ENCODE data around the gene SIAH2.

The SIAH2 gene

DNA sequence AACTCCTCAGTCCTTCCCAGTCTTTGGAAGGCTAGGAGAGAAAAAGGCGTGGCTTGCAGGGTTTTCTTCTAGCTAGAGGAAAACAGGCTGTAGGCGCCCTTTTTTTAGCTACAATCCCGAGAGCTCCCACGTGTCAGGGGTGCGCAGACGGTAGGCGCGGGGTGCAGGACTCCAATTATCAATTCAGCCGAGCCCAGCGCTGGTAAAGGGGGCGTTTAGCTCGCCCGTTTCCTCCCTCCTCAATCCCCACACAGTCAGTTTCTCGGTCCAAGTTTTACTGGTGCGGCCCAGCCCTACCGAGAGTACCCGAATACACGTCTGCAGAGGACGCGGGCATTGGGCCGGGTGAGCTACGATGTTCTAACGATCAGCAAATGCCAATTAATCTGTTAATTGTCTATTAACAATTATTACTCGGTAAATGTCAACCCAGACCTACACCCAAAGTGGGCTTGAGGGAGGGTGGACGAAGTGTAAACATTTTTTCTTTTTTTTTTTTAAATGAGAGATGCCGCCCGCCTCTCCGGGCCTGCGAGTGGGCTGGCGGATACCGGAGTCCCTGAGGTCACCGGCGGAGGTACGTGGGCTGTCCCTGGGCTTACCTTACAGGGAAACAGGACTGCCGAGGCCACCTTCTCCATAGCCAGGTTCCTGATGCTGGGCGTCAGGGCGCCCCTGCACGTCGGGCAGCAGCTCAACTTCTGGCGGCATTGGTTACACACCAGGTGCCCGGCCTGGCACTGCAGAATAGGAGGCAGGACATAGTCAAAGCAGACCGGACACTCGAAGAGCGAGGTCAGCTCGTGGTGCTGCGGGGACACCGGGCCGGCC, 923 bp downstream of the SIAH2 start:
- peaks cover 44 to 47% of the 10 kb centered on the region in 2 donors for H3K4me1 ChIP-seq (ENCODE audit: control insufficient read depth in 1 of 2, insufficient read depth in 2 of 2, low read length in 2 of 2)

DNA sequence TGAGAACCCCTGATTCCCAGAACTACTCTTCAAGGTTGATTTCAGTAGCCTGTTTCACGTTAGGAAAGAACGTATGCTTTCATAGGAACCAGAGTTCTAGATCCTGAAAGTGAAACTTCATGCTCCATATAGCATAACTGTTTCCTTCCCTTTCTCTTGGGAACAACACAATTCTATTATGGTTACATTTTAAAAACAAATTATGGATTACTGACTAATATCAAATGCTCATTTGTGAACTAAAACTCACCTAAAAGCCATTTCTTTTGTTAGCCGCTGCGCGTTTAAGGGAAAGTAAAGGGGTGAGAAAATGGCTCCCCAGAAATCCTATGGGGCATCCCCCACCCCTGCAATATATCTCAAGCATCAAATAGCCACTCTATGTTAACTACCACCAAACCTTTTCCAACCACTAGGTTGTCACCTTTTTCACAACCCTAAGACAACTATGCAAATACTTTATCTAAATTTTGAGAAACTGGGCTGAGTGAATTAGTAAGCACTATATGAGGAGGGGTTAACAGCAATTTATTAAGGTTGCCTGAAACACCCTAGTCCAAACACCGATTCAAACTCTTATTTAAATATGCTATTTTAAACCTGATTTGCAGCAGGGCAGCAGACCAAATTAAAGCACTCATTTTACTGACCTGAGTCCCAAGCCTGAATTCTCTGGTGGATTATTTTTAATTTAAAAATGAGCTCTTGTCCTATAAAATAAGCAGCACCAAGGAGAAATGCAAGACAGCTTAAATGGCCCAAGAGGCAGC, 2.4 kb downstream of the SIAH2 start:
- H3K9me3 ChIP-seq (ENCODE audit: control insufficient read depth in 1 of 2, low read length in 2 of 2): no peaks in the 10 kb centered on the region
- peak overlapping the region; percentile 91 to 92 for H3K9ac ChIP-seq (ENCODE audit: low read depth in 1 of 2, low read length in 2 of 2)
- H3K4me1 ChIP-seq (ENCODE audit: control insufficient read depth in 1 of 2, insufficient read depth in 2 of 2, low read length in 2 of 2): peaks cover 55 to 58% of the 10 kb centered on the region in 2 donors
- H3K36me3 ChIP-seq (ENCODE audit: control insufficient read depth in 1 of 2, insufficient read depth in 2 of 2, low read length in 2 of 2): no peaks in the 10 kb centered on the region
- peak overlapping the region; percentile 92 to 93 for H3K4me3 ChIP-seq (ENCODE audit: low read depth in 1 of 2, low read length in 2 of 2)
- no peaks in the 10 kb centered on the region for H3K27me3 ChIP-seq (ENCODE audit: control insufficient read depth in 1 of 2, insufficient read depth in 2 of 2, low read length in 2 of 2)
- peak overlapping the region; percentile 0 for H3K27ac ChIP-seq (ENCODE audit: low read depth, low read length)

More for the DNA sequence above, 923 bp downstream of the SIAH2 start:
- Histone ChIP-seq H3K36me3 (ENCODE audit: control insufficient read depth in 1 of 2, insufficient read depth in 2 of 2, low read length in 2 of 2) (no peaks in the 10 kb centered on the region), H3K9ac (ENCODE audit: low read depth in 1 of 2, low read length in 2 of 2) (peak overlapping the region; percentile 91 to 92), H3K27ac (ENCODE audit: low read depth, low read length) (peak overlapping the region; percentile 98), H3K27me3 (ENCODE audit: control insufficient read depth in 1 of 2, insufficient read depth in 2 of 2, low read length in 2 of 2) (no peaks in the 10 kb centered on the region), H3K9me3 (ENCODE audit: control insufficient read depth in 1 of 2, low read length in 2 of 2) (no peaks in the 10 kb centered on the region), H3K4me3 (ENCODE audit: low read depth in 1 of 2, low read length in 2 of 2) (peak overlapping the region; percentile 92 to 93)

DNA sequence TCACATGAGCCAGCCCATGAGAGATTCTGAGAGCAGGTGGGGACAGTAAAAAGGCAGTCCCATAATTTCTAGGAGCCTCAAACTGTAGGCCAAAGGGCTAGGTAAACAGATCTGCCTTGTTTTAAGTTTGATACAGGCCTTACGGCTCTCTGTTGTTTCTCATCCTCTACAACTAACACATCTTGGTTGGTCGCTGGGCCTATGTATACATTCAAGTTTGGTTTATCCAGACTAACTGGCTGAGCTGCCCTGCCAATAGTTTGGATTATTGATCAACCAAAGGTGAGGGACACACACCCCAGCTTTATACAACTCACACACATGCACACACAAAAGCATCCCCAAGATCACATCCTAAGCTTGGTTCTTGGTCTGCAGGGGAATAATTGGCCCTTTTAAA, 3.0 kb downstream of the SIAH2 start:
- H3K9me3 ChIP-seq (ENCODE audit: control insufficient read depth in 1 of 2, low read length in 2 of 2): no peaks in the 10 kb centered on the region
- H3K4me3 ChIP-seq (ENCODE audit: low read depth in 1 of 2, low read length in 2 of 2): peak overlapping the region; percentile 92 to 93
- H3K36me3 ChIP-seq (ENCODE audit: control insufficient read depth in 1 of 2, insufficient read depth in 2 of 2, low read length in 2 of 2): no peaks in the 10 kb centered on the region
- H3K9ac ChIP-seq (ENCODE audit: low read depth in 1 of 2, low read length in 2 of 2): peak overlapping the region; percentile 91 to 92
- H3K4me1 ChIP-seq (ENCODE audit: control insufficient read depth in 1 of 2, insufficient read depth in 2 of 2, low read length in 2 of 2): peaks cover 56 to 57% of the 10 kb centered on the region in 2 donors
- H3K27me3 ChIP-seq (ENCODE audit: control insufficient read depth in 1 of 2, insufficient read depth in 2 of 2, low read length in 2 of 2): no peaks in the 10 kb centered on the region
- H3K27ac ChIP-seq (ENCODE audit: low read depth, low read length): peak overlapping the region; percentile 0

DNA sequence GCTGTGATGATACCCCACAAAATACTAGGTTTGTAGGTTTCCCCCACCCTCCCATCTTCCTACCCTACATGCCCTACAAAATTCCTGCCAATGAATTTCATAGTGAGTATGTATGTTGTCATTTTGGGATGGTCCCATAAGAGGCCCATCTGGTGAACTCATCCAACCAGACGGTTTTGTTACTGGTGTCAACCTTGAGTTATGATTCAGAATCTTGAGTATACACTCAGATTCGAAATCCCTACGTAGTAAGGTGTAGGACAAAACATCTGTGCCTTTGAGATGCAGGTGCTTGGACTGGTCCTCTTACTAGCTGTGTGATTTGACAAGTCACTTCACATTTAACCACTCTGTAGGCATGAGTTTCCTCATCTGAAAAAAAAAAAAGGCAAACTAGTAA, 3.6 kb downstream of the SIAH2 start:
- peak overlapping the region in 1 of 2 donors; percentile 91 for H3K9ac ChIP-seq (ENCODE audit: low read depth in 1 of 2, low read length in 2 of 2)
- H3K9me3 ChIP-seq (ENCODE audit: control insufficient read depth in 1 of 2, low read length in 2 of 2): no peaks in the 10 kb centered on the region
- H3K27ac ChIP-seq (ENCODE audit: low read depth, low read length): no peak overlapping the region
- no peaks in the 10 kb centered on the region for H3K27me3 ChIP-seq (ENCODE audit: control insufficient read depth in 1 of 2, insufficient read depth in 2 of 2, low read length in 2 of 2)
- no peaks in the 10 kb centered on the region for H3K36me3 ChIP-seq (ENCODE audit: control insufficient read depth in 1 of 2, insufficient read depth in 2 of 2, low read length in 2 of 2)
- H3K4me1 ChIP-seq (ENCODE audit: control insufficient read depth in 1 of 2, insufficient read depth in 2 of 2, low read length in 2 of 2): peaks cover 53 to 54% of the 10 kb centered on the region in 2 donors
- H3K4me3 ChIP-seq (ENCODE audit: low read depth in 1 of 2, low read length in 2 of 2): no peak overlapping the region

DNA sequence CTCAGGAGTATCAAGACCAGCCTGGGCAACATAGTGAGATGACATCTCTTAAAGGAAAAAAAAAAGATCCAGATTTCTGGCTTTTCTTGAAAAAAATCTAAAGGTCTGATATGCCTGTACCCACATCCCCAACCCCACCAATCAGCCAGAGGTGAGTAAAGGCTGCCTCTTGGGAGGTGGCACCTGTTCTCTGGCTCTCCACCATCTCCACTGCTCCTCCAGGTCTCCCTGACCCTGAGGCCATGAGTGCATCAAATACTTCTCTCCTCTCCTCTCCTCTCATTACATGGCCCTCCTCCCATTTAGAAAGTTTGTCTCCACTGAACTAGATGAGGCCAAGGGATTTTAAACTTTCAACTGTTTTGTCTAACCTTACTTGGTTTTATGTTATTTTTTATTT, 5.2 kb downstream of the SIAH2 start:
- Histone ChIP-seq H3K9me3 (ENCODE audit: control insufficient read depth in 1 of 2, low read length in 2 of 2) (no peaks in the 10 kb centered on the region), H3K27me3 (ENCODE audit: control insufficient read depth in 1 of 2, insufficient read depth in 2 of 2, low read length in 2 of 2) (no peaks in the 10 kb centered on the region), H3K4me1 (ENCODE audit: control insufficient read depth in 1 of 2, insufficient read depth in 2 of 2, low read length in 2 of 2) (peaks cover 50 to 63% of the 10 kb centered on the region in 2 donors), H3K27ac (ENCODE audit: low read depth, low read length) (no peak overlapping the region), H3K36me3 (ENCODE audit: control insufficient read depth in 1 of 2, insufficient read depth in 2 of 2, low read length in 2 of 2) (no peaks in the 10 kb centered on the region), H3K9ac (ENCODE audit: low read depth in 1 of 2, low read length in 2 of 2) (no peak overlapping the region), H3K4me3 (ENCODE audit: low read depth in 1 of 2, low read length in 2 of 2) (no peak overlapping the region)

DNA sequence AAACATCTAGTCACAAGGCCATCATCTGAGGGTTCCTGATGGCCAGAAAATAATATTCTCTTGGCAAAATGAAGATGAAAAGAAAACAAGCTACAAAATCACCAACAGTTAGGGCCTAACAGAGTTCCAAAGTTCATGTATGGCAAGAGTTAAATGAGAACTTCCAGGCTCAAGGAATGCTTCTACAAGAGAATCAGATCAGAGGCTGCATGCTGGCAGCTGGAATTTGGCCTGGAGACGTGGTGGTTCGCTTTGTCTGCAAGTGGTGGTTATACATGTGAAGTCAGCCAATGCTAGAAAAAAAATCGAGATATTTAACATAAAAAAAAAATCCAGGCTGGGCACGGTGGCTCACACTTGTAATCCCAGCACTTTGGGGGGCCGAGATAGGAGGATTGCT, 5.6 kb downstream of the SIAH2 start:
- Histone ChIP-seq H3K4me1 (ENCODE audit: control insufficient read depth in 1 of 2, insufficient read depth in 2 of 2, low read length in 2 of 2) (peaks cover 51 to 66% of the 10 kb centered on the region in 2 donors), H3K9ac (ENCODE audit: low read depth in 1 of 2, low read length in 2 of 2) (no peak overlapping the region), H3K9me3 (ENCODE audit: control insufficient read depth in 1 of 2, low read length in 2 of 2) (no peaks in the 10 kb centered on the region), H3K27ac (ENCODE audit: low read depth, low read length) (no peak overlapping the region), H3K36me3 (ENCODE audit: control insufficient read depth in 1 of 2, insufficient read depth in 2 of 2, low read length in 2 of 2) (no peaks in the 10 kb centered on the region), H3K27me3 (ENCODE audit: control insufficient read depth in 1 of 2, insufficient read depth in 2 of 2, low read length in 2 of 2) (no peaks in the 10 kb centered on the region), H3K4me3 (ENCODE audit: low read depth in 1 of 2, low read length in 2 of 2) (no peak overlapping the region)

DNA sequence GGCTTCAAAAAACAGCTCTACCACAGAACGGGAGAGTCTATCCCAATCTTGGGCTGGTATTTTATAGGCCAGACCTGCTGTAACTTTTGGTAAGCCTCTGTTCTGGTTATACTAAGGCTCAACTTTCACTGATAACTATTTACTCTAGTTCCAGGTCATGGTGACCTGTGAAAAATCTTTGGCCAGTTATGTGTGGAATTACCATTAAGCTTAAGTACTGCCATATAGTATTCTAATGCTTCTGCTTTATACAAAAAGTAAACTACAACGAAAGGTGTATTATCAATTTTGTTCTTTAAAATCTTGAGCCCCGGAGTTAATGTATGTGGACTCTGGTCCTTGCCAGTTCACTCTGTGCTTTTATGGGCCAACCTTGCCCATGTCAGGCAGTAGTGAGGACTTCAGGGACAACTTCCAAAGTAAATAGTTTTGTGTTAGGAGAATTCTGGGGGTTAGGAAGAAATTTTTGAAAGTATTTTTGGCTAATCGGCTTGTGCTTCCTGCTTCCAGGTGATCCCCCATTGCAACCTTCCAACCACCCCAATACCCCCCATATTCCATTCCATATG, 6.4 kb downstream of the SIAH2 start:
- peaks cover 59 to 72% of the 10 kb centered on the region in 2 donors for H3K4me1 ChIP-seq (ENCODE audit: control insufficient read depth in 1 of 2, insufficient read depth in 2 of 2, low read length in 2 of 2)
- H3K27me3 ChIP-seq (ENCODE audit: control insufficient read depth in 1 of 2, insufficient read depth in 2 of 2, low read length in 2 of 2): no peaks in the 10 kb centered on the region
- H3K9ac ChIP-seq (ENCODE audit: low read depth in 1 of 2, low read length in 2 of 2): no peak overlapping the region
- no peak overlapping the region for H3K27ac ChIP-seq (ENCODE audit: low read depth, low read length)
- H3K36me3 ChIP-seq (ENCODE audit: control insufficient read depth in 1 of 2, insufficient read depth in 2 of 2, low read length in 2 of 2): no peaks in the 10 kb centered on the region
- H3K9me3 ChIP-seq (ENCODE audit: control insufficient read depth in 1 of 2, low read length in 2 of 2): no peaks in the 10 kb centered on the region
- no peak overlapping the region for H3K4me3 ChIP-seq (ENCODE audit: low read depth in 1 of 2, low read length in 2 of 2)

DNA sequence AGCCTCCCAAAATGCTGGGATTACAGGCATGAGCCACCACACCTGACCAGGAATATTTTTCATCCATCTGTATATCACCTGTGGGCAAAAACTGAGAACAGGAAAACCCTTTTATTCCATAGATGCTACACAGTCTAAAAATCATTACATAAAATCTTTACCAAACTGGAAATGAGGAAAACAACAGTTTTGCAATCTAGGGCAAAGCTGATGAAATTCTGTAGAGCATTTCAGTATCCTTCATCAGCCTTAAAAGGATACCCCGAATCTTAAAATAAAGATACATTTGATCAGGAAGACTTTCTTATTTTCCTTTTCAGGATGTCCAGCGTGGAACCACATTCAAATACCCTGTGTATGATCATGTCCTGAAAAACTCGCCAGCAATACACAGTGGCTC, 7.1 kb downstream of the SIAH2 start:
- H3K36me3 ChIP-seq (ENCODE audit: control insufficient read depth in 1 of 2, insufficient read depth in 2 of 2, low read length in 2 of 2): no peaks in the 10 kb centered on the region
- no peak overlapping the region for H3K27ac ChIP-seq (ENCODE audit: low read depth, low read length)
- no peak overlapping the region for H3K4me3 ChIP-seq (ENCODE audit: low read depth in 1 of 2, low read length in 2 of 2)
- H3K9ac ChIP-seq (ENCODE audit: low read depth in 1 of 2, low read length in 2 of 2): no peak overlapping the region
- peaks cover 59 to 75% of the 10 kb centered on the region in 2 donors for H3K4me1 ChIP-seq (ENCODE audit: control insufficient read depth in 1 of 2, insufficient read depth in 2 of 2, low read length in 2 of 2)
- no peaks in the 10 kb centered on the region for H3K27me3 ChIP-seq (ENCODE audit: control insufficient read depth in 1 of 2, insufficient read depth in 2 of 2, low read length in 2 of 2)
- H3K9me3 ChIP-seq (ENCODE audit: control insufficient read depth in 1 of 2, low read length in 2 of 2): no peaks in the 10 kb centered on the region

DNA sequence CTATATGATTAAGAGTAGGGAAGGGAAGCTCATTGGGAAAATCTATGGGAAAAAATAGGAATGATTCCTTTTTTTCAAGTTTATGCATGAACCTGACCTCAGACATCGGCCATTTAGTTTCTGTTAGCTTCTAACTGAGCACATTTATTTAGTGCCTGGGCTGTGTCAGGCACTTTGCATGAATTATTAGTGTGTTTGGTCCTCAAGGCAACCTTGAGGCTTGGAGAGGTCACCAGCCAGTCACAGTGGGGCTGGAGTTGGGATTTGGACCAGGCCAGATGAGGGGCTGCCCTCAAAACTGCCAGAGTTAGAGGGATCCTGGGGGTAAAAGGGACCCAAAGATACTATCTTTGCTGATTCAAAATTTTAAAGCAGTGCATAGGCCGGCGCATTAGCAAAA, 8.1 kb downstream of the SIAH2 start:
- Histone ChIP-seq H3K36me3 (ENCODE audit: control insufficient read depth in 1 of 2, insufficient read depth in 2 of 2, low read length in 2 of 2) (no peaks in the 10 kb centered on the region), H3K27me3 (ENCODE audit: control insufficient read depth in 1 of 2, insufficient read depth in 2 of 2, low read length in 2 of 2) (no peaks in the 10 kb centered on the region), H3K4me1 (ENCODE audit: control insufficient read depth in 1 of 2, insufficient read depth in 2 of 2, low read length in 2 of 2) (peaks cover 62 to 75% of the 10 kb centered on the region in 2 donors), H3K9ac (ENCODE audit: low read depth in 1 of 2, low read length in 2 of 2) (no peak overlapping the region), H3K4me3 (ENCODE audit: low read depth in 1 of 2, low read length in 2 of 2) (no peak overlapping the region), H3K27ac (ENCODE audit: low read depth, low read length) (no peak overlapping the region), H3K9me3 (ENCODE audit: control insufficient read depth in 1 of 2, low read length in 2 of 2) (no peaks in the 10 kb centered on the region)

DNA sequence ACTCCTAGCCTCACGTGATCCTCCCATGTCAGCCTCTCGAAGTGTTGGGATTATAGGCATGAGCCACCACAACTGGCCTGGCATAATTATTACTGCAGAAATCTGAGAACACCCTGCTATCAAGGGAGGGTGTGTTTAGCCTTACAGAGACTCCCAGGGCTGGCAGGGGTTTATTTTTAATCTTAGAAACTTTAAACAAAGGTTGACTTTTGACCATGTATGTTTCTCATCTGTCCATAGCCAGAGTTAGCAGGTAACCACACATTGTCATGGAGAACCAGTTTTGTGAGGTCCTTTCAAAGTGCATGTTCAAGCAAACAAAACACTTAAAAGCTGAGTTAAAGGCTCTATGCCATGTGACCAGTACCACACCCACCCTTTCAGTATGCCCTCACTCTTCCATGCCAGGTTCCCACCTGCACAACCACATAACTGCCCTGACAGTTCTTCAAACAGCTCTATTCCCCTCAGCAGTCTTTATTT, 11.1 kb downstream of the SIAH2 start:
- Histone ChIP-seq H3K27ac (ENCODE audit: low read depth, low read length) (no peak overlapping the region), H3K9ac (ENCODE audit: low read depth in 1 of 2, low read length in 2 of 2) (no peak overlapping the region), H3K27me3 (ENCODE audit: control insufficient read depth in 1 of 2, insufficient read depth in 2 of 2, low read length in 2 of 2) (no peaks in the 10 kb centered on the region), H3K4me3 (ENCODE audit: low read depth in 1 of 2, low read length in 2 of 2) (peak overlapping the region in 1 of 2 donors; percentile 11), H3K9me3 (ENCODE audit: control insufficient read depth in 1 of 2, low read length in 2 of 2) (no peaks in the 10 kb centered on the region), H3K4me1 (ENCODE audit: control insufficient read depth in 1 of 2, insufficient read depth in 2 of 2, low read length in 2 of 2) (peaks cover 57 to 77% of the 10 kb centered on the region in 2 donors), H3K36me3 (ENCODE audit: control insufficient read depth in 1 of 2, insufficient read depth in 2 of 2, low read length in 2 of 2) (no peaks in the 10 kb centered on the region)

Measured in duodenal mucosa (tissue), 2 donors.